MCF 10A (cell line): ENCODE results near the gene LKAAEAR1. TPM values are rescaled to one million over a fixed set of nuclear protein-coding genes. Genes with fewer than 3 reads are reported as not detected.
A peak's percentile ranks its signal among the peaks of the same experiment; 100 is the strongest.

Source experiments
- Bru-seq: library from RNA; stranded (reverse); fragments of 400-500 nt; gene quantifications from one replicate; lab custom pipeline; 2021; lab: Mats Ljungman, UMichigan
- BruChase-seq, 2 experiments: library from RNA; stranded (reverse); fragments of 400-500 nt; gene quantifications; one replicate each; lab custom pipeline; 2021; lab: Mats Ljungman, UMichigan
- BruUV-seq: library from RNA; stranded (reverse); fragments of 400-500 nt; replicated peaks from 2 replicates; lab custom pipeline; 2021; lab: Mats Ljungman, UMichigan
- CTCF ChIA-PET: fragments of 300-600 bp; sonication (Branson Sonifier 250); formaldehyde crosslinking; extraction: SDS; loops from one replicate; lab custom pipeline; 2021; ENCODE audit warnings: antibody characterized with exemption, inconsistent platforms; lab: Yijun Ruan, JAX
- POLR2A ChIA-PET: fragments of 300-600, 350-650 bp; sonication (Branson Sonifier 250); formaldehyde crosslinking; extraction: SDS; loops from one replicate; lab custom pipeline; 2020; ENCODE audit warnings: antibody characterized with exemption, inconsistent platforms; lab: Yijun Ruan, JAX
- DNase-seq: peaks from one replicate; pipeline ENCODE4 v3.0.0-alpha.2; 2018; ENCODE audit not compliant: unreplicated experiment
- H3K27ac Mint-ChIP-seq: one replicate; pipeline ENCODE4 v1.8.0; 2022; ENCODE audit warnings: mild to moderate bottlenecking, low read depth, mixed read lengths; ENCODE audit not compliant: unreplicated experiment
- H3K27me3 Mint-ChIP-seq: one replicate; pipeline ENCODE4 v1.8.0; 2022; ENCODE audit warnings: mixed read lengths; ENCODE audit not compliant: insufficient read depth, unreplicated experiment
- H3K36me3 Mint-ChIP-seq: one replicate; pipeline ENCODE4 v1.8.0; 2022; ENCODE audit warnings: mild to moderate bottlenecking, moderate library complexity, mixed read lengths; ENCODE audit not compliant: insufficient read depth, unreplicated experiment
- H3K4me1 Mint-ChIP-seq: one replicate; pipeline ENCODE4 v1.8.0; 2022; ENCODE audit warnings: mixed read lengths; ENCODE audit not compliant: insufficient read depth, unreplicated experiment
- H3K4me3 Mint-ChIP-seq: one replicate; pipeline ENCODE4 v1.8.0; 2022; ENCODE audit warnings: mild to moderate bottlenecking, moderate library complexity, mixed read lengths; ENCODE audit not compliant: unreplicated experiment
- H3K9me3 Mint-ChIP-seq: one replicate; pipeline ENCODE4 v1.8.0; 2022; ENCODE audit warnings: mixed read lengths; ENCODE audit not compliant: unreplicated experiment
- CTCF ChIP-seq: fragments of 200-600 bp; IDR thresholded peaks from one replicate; pipeline ENCODE4 v1.8.0; 2022; ENCODE audit warnings: antibody characterized with exemption, mild to moderate bottlenecking; ENCODE audit not compliant: unreplicated experiment
- intact Hi-C: fragments of 100-400 bp; cut with micrococcal nuclease; formaldehyde crosslinking; loops from 2 replicates; pipeline ENCODE4 v1.14.1; 2022
- long read RNA-seq: library from polyadenylated mRNA; stranded (forward); transcript quantifications from one replicate; pipeline ENCODE4 v2.0.0, GENCODE V29; 2022
- total RNA-seq: library from RNA; stranded (reverse); gene quantifications from 2 replicates; pipeline ENCODE4 v1.2.3, GENCODE V29; 2022

Gene LKAAEAR1, protein sequence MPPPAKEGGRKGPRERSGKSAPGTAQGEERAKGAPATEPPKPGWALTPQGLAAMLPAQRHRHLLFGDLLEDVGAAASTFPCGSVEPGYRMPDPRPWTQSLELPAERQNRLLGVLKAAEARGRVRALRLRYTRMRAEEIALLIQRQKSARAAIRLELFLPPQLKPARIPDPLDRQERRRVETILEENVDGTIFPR
- total RNA-seq (not detected in 2 replicates), Bru-seq, nascent RNA (not detected), BruChase-seq, experiment 1, labeled RNA remaining after a 6-hour chase (not detected), BruChase-seq, experiment 2, labeled RNA remaining after a 2-hour chase (not detected)
- long read RNA-seq, partial matches to known transcripts = 0 of 1 reads
- long read RNA-seq, other reads (novel, unspliced or antisense) = 0 of 1 reads

DNA sequence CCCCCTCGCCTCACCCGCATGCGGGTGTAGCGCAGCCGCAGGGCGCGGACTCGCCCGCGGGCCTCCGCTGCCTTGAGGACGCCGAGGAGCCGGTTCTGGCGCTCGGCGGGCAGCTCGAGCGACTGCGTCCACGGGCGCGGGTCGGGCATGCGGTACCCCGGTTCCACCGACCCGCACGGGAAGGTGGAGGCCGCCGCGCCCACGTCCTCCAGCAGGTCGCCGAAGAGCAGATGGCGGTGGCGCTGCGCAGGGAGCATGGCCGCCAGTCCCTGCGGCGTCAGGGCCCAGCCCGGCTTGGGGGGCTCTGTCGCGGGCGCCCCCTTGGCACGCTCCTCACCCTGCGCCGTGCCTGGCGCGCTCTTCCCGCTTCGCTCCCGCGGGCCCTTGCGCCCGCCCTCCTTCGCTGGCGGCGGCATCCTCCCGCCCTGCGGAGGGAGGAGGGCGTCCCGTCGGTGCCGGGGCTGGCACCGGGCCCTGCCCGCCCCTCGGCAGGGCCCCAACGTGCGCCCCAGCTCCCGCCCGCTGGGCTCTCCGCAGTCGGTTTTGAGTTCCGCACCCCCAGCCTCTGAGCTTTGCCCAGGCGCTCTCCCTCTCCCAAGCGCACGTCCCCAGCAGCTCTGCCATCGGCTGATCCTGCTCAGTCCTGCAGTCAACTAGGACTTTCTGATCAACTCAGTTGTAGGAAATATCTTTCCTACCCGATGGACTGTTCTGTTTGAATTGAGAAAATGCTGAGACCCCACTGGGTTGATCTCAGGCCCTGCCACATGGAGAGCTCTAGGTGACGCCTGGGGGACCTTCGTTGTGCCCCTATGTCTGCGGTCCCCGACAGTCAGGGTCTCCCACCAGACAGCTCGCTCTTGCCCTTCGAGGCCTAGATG, at the start of gene LKAAEAR1:
LKAAEAR1 (minus strand) TSS at position 595 of the 881 bp plus-strand sequence; CDS start at position 416, 179 bp downstream.
- ChIA-PET CTCF (interaction anchor here (0.6 to 8.9 kb wide), 22 partner anchors 10 to 173 kb away, joined by 3 to 93 read pairs (median 3); partner anchors contain the start of gene SAMD10), POLR2A (interaction anchor here (0.7 to 1.8 kb wide), 7 partner anchors 14 to 219 kb away, joined by 3 to 9 read pairs (median 4); partner anchors contain the start of genes PRPF6 and TPD52L2)
- H3K4me1 Mint-ChIP-seq = peaks cover 7% of the 10 kb centered on the region
- no peaks in the 10 kb centered on the region for H3K9me3 Mint-ChIP-seq
- no peak for TF ChIP-seq CTCF
- peaks cover 12% of the 10 kb centered on the region for H3K27me3 Mint-ChIP-seq
- intact Hi-C loops = loop anchor here (1.0 kb wide), 1 partner anchor 36 kb away; no protein-coding TSS in a partner anchor
- no peak within 1 kb of the TSS for H3K27ac Mint-ChIP-seq
- no TSS peak for BruUV-seq
- DNase-seq = no peak
- H3K36me3 Mint-ChIP-seq = peaks cover 6% of the 10 kb centered on the region
- peak within 1 kb of the TSS; percentile 69 for H3K4me3 Mint-ChIP-seq

- BruUV-seq = no TSS peak
- Mint-ChIP-seq H3K4me3 (no peak overlapping the region), H3K9me3 (no peaks in the 10 kb centered on the region), H3K27me3 (peaks cover 46% of the 10 kb centered on the region), H3K4me1 (no peaks in the 10 kb centered on the region), H3K27ac (no peak overlapping the region), H3K36me3 (no peaks in the 10 kb centered on the region)
- ChIA-PET CTCF (interaction anchor here (0.6 kb wide), 1 partner anchor 46 kb away, joined by 4 read pairs; no protein-coding TSS in a partner anchor), POLR2A (no interaction called here)
- intact Hi-C loops = no loop called here
- DNase-seq = peak; percentile 33
- TF ChIP-seq CTCF = peak; percentile 15
Observed at GRCh38 chr20:64131406-64131805, 47.2 kb upstream of the LKAAEAR1 start.

- no peak overlapping the region for H3K4me3 Mint-ChIP-seq
- no peak for DNase-seq
- intact Hi-C loops = no loop called here
- H3K4me1 Mint-ChIP-seq = no peaks in the 10 kb centered on the region
- ChIA-PET POLR2A (no interaction called here), CTCF (no interaction called here)
- no peaks in the 10 kb centered on the region for H3K9me3 Mint-ChIP-seq
- no peak overlapping the region for H3K27ac Mint-ChIP-seq
- no peak for TF ChIP-seq CTCF
- BruUV-seq = no TSS peak
- no peaks in the 10 kb centered on the region for H3K36me3 Mint-ChIP-seq
- peaks cover 41% of the 10 kb centered on the region for H3K27me3 Mint-ChIP-seq
Observed at GRCh38 chr20:64130876-64131275, 46.7 kb upstream of the LKAAEAR1 start.
